Cerebellar cortex (tissue), 1 donor: Measurements from ENCODE around the gene NR1H2.
A peak's percentile ranks its signal among the peaks of the same experiment; 100 is the strongest.

Experiments used
- DNase-seq: peaks from one replicate; pipeline ENCODE4 v3.0.0-alpha.2; 2015; ENCODE audit warnings: low spot score

NR1H2 gene

GRCh38 chr19:50423279-50424113, 47.2 kb downstream of the NR1H2 start:
- no peak for DNase-seq

GRCh38 chr19:50425581-50425980, 49.3 kb downstream of the NR1H2 start:
- DNase-seq = no peak

- no peak for DNase-seq
Observed at GRCh38 chr19:50427318-50427925, 51.2 kb downstream of the NR1H2 start.

GRCh38 chr19:50427997-50428425, 51.8 kb downstream of the NR1H2 start:
- DNase-seq = peak; percentile 27

GRCh38 chr19:50428772-50429463, 52.7 kb downstream of the NR1H2 start:
- DNase-seq = no peak

- no peak for DNase-seq
Observed at GRCh38 chr19:50430888-50431342, 54.7 kb downstream of the NR1H2 start.

GRCh38 chr19:50431343-50432220, 55.3 kb downstream of the NR1H2 start:
- DNase-seq = peak; percentile 76

- no peak for DNase-seq
Observed at GRCh38 chr19:50432221-50433028, 56.2 kb downstream of the NR1H2 start, which contains the start of gene MYBPC2. Gene MYBPC2, plus strand, starts transcription at chr19:50432892. Its CDS starts 62 bp downstream, at chr19:50432954.
